ENCODE results near the gene ARAP1. TPM values are rescaled to one million over a fixed set of nuclear protein-coding genes. Genes with fewer than 3 reads are reported as not detected.
A peak's percentile ranks its signal among the peaks of the same experiment; 100 is the strongest.

Gene ARAP1
- total RNA-seq, 1 donor from 2014 or later: 79.0 TPM

DNA sequence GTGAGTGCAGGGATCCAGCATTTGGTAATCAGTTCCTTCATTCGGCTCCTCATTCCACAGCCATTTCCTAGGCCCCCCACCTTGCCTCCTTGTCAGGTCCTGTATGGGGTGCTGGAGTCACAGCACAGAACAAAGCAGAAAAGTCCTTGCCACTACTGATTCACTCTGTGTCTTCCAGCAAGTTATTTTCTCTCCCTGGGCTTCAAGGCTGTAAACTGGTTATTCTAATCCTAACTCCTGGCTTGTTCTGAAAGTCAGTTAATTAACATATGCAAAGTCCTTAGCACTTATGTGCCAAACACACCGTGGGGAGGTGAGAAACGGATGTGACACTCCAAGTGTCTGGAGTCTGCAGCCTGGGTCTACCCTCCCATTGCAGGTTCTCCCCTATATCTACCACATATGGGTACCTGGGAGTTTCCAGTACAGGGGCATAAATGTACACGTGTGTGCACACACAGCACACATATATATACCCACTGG lies 47.4 kb downstream of the ARAP1 start:
- DNase-seq (ENCODE audit: low read depth, low spot score): no peak
- Mint-ChIP-seq H3K27ac (ENCODE audit: unreplicated experiment) (no peak overlapping the region), H3K9me3 (no peaks in the 10 kb centered on the region), H3K36me3 (ENCODE audit: low read depth) (no peaks in the 10 kb centered on the region), H3K4me3 (no peak overlapping the region), H3K27me3 (ENCODE audit: low read depth) (no peaks in the 10 kb centered on the region), H3K4me1 (peaks cover 12% of the 10 kb centered on the region)
- TF ChIP-seq, protein P1, sequence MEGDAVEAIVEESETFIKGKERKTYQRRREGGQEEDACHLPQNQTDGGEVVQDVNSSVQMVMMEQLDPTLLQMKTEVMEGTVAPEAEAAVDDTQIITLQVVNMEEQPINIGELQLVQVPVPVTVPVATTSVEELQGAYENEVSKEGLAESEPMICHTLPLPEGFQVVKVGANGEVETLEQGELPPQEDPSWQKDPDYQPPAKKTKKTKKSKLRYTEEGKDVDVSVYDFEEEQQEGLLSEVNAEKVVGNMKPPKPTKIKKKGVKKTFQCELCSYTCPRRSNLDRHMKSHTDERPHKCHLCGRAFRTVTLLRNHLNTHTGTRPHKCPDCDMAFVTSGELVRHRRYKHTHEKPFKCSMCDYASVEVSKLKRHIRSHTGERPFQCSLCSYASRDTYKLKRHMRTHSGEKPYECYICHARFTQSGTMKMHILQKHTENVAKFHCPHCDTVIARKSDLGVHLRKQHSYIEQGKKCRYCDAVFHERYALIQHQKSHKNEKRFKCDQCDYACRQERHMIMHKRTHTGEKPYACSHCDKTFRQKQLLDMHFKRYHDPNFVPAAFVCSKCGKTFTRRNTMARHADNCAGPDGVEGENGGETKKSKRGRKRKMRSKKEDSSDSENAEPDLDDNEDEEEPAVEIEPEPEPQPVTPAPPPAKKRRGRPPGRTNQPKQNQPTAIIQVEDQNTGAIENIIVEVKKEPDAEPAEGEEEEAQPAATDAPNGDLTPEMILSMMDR (conservative IDR thresholded peaks at IDR 0.05): no peak

DNA sequence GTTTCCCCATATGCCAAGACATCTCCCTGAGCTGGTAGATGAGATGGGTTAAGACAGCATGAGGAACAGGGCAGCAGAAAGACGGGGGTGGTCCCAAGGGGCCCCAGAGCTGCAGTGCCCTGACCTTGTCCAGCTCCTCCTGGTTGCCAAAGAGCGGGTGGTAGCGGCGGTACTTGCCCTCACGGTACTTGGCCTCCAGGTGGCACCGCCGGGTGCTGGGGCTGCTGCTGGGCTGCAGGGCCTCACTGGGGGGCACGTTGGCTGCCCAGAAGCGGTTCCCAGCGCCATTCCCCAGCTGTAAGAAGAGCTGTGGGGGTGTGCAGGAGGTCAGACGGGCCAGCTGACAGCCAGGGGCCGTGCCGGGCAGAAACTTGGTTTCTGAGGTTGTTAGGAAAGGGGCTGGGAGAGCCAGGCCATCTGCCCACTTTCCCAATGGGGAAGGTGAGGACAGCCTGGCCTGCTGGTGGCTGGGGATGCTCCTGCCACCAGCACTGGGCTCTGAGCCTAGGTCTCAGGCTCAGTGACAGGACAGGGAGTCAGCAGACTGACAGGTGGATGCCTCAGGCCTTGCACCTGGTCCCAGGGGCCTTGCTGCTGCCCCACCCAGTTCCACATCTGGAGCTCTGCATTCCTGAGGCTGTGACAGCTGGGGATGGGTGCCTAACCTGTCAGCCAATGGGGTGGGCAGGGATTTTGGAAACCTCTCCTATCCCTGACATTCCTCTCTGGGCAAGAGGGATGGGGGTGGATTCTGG lies 48.0 kb downstream of the ARAP1 start:
- TF ChIP-seq, protein P1 (conservative IDR thresholded peaks at IDR 0.05): no peak
- DNase-seq (ENCODE audit: low read depth, low spot score): no peak
- H3K9me3 Mint-ChIP-seq: no peaks in the 10 kb centered on the region
- H3K27ac Mint-ChIP-seq (ENCODE audit: unreplicated experiment): peak overlapping the region; percentile 50
- H3K4me1 Mint-ChIP-seq: peaks cover 12% of the 10 kb centered on the region
- no peak overlapping the region for H3K4me3 Mint-ChIP-seq
- H3K27me3 Mint-ChIP-seq (ENCODE audit: low read depth): no peaks in the 10 kb centered on the region
- no peaks in the 10 kb centered on the region for H3K36me3 Mint-ChIP-seq (ENCODE audit: low read depth)

DNA sequence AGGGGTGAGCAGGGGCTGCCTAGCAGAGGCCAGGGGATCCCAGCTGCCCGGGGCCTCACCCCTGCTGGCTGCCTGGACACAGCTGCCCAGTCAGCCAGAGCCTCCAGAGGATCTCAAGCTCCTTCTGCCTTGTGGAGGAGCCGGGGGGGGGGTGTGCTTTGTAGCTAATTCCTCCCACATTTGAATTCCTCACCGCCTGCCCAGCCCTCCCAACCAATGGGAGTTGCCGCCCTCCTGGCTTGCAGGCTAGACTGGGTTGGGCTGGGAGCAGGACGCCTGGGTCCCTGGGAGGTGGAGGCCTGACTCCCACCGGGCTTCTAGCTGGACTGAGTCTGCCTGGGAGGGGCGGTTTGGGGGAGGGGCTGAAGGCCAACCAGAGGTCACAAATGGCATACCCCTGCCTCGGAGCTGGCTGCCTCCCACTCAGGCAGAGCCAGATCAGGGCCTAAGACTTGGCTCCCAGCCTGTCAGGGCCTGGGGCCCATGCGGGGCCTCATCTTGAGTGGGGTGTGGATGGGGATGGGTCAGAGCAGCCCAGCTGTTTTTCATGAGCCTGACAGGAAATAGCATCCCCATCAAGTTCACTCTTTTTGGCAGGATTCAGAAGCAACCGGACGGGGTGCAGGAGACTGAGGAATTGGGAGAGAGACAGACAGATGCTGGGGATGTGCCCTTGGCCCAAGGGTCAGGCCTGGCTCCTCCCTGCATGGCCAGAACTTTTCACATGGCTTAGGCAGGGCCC lies 48.8 kb downstream of the ARAP1 start:
- TF ChIP-seq, protein P1 (conservative IDR thresholded peaks at IDR 0.05): no peak
- Mint-ChIP-seq H3K36me3 (ENCODE audit: low read depth) (no peaks in the 10 kb centered on the region), H3K27me3 (ENCODE audit: low read depth) (no peaks in the 10 kb centered on the region), H3K27ac (ENCODE audit: unreplicated experiment) (no peak overlapping the region), H3K4me3 (no peak overlapping the region), H3K9me3 (no peaks in the 10 kb centered on the region), H3K4me1 (peaks cover 12% of the 10 kb centered on the region)
- no peak for DNase-seq (ENCODE audit: low read depth, low spot score)

DNA sequence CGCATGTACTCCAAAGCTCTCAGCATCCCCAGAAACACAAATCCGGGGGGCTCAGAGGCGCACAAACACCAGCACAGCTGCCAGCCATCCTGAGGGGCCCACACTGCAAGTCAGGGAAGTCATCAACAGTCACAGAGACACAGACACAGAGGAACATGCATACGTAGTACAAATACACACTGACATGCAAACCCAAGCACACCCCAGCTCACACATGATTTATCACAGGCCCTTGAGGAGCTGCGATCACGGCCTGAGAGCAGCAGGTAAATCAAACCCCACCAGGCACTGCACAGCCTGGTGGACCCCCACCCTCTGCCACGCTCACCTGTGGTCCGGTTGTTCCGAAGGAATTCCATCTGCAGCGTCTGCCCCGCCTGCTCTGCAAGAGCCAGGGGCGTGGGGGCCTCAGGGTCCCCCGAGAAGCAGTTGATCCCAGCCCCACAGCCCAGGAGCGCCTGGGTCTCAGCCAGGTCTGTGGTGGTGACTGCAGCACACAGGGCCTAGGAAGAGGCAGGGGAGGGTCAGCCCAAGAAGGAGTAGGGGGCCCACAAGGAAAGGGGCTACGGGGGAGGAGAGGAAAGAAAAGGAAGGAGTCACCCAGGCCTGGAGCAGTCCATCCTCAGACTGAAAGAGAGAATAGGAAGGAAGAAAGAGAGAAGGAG lies 49.5 kb downstream of the ARAP1 start:
- no peak overlapping the region for H3K4me3 Mint-ChIP-seq
- no peaks in the 10 kb centered on the region for H3K9me3 Mint-ChIP-seq
- H3K36me3 Mint-ChIP-seq (ENCODE audit: low read depth): no peaks in the 10 kb centered on the region
- TF ChIP-seq, protein P1 (conservative IDR thresholded peaks at IDR 0.05): no peak
- peaks cover 12% of the 10 kb centered on the region for H3K4me1 Mint-ChIP-seq
- DNase-seq (ENCODE audit: low read depth, low spot score): no peak
- no peaks in the 10 kb centered on the region for H3K27me3 Mint-ChIP-seq (ENCODE audit: low read depth)
- H3K27ac Mint-ChIP-seq (ENCODE audit: unreplicated experiment): peak overlapping the region; percentile 50

DNA sequence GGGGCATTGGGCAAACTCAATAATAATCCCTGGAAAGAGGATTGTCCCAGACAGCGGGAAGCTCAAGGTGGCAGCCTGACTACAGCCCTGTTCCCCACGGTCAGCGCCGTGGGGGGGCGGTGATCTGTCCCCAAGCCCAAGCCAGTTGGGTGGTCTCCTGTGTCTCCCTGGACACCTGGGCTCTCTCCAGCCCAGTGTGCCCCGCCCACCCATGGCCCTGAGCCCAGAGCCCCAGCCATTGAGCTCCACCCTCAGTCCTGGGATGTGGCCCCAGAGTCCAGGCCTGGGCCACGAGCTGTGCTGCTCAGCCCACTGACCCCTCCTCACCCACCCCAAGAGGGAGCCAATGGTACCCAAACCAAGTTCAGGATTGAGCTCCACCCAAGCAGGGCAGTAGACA lies 50.1 kb downstream of the ARAP1 start:
- no peaks in the 10 kb centered on the region for H3K36me3 Mint-ChIP-seq (ENCODE audit: low read depth)
- H3K4me1 Mint-ChIP-seq: peaks cover 12% of the 10 kb centered on the region
- no peaks in the 10 kb centered on the region for H3K27me3 Mint-ChIP-seq (ENCODE audit: low read depth)
- H3K27ac Mint-ChIP-seq (ENCODE audit: unreplicated experiment): peak overlapping the region; percentile 50
- TF ChIP-seq, protein P1 (conservative IDR thresholded peaks at IDR 0.05): no peak
- no peak overlapping the region for H3K4me3 Mint-ChIP-seq
- H3K9me3 Mint-ChIP-seq: no peaks in the 10 kb centered on the region
- no peak for DNase-seq (ENCODE audit: low read depth, low spot score)

Data from neural crest cell (in vitro differentiated cells).